Pulmonary artery endothelial cell (primary cell): ENCODE results near the gene CCNJL. TPM values are rescaled to one million over a fixed set of nuclear protein-coding genes. Genes with fewer than 3 reads are reported as not detected.

ENCODE experiments used
- DNase-seq: peaks from one replicate; pipeline ENCODE4 v3.0.0-alpha.2; 2011; ENCODE audit warnings: low read depth, low spot score
- total RNA-seq: library from RNA; depleted of rRNA; stranded (reverse); fragments of >200 nt; gene quantifications from 2 replicates; pipeline ENCODE4 v1.2.3, GENCODE V29; 2014

CCNJL gene
- total RNA-seq, 1 donor from 2014 or later, result 2.7 TPM

GRCh38 chr5:160291467-160291866 is 20.9 kb downstream of the CCNJL start:
- DNase-seq, result no peak

GRCh38 chr5:160290751-160291150 is 21.6 kb downstream of the CCNJL start:
- no peak for DNase-seq

GRCh38 chr5:160289721-160290120 is 22.6 kb downstream of the CCNJL start:
- no peak for DNase-seq

- no peak for DNase-seq
Measured at GRCh38 chr5:160289356-160289651, 23.1 kb downstream of the CCNJL start.

- peak; percentile 24 for DNase-seq
Measured at GRCh38 chr5:160287378-160288051, 24.8 kb downstream of the CCNJL start.

GRCh38 chr5:160286947-160287346 is 25.4 kb downstream of the CCNJL start:
- no peak for DNase-seq

GRCh38 chr5:160285316-160285715 is 27.0 kb downstream of the CCNJL start:
- no peak for DNase-seq

- no peak for DNase-seq
Measured at GRCh38 chr5:160284291-160284873, 28.0 kb downstream of the CCNJL start.

GRCh38 chr5:160281275-160281674 is 31.1 kb downstream of the CCNJL start:
- DNase-seq, result no peak

GRCh38 chr5:160280384-160281095 is 31.8 kb downstream of the CCNJL start:
- DNase-seq, result no peak

GRCh38 chr5:160278343-160278742 is 34.0 kb downstream of the CCNJL start:
- DNase-seq, result no peak

- DNase-seq, result no peak
Measured at GRCh38 chr5:160274483-160274931, 37.9 kb downstream of the CCNJL start.

GRCh38 chr5:160272889-160273288 is 39.5 kb downstream of the CCNJL start:
- DNase-seq, result no peak

- no peak for DNase-seq
Measured at GRCh38 chr5:160272264-160272663, 40.1 kb downstream of the CCNJL start.

- no peak for DNase-seq
Measured at GRCh38 chr5:160271836-160272235, 40.5 kb downstream of the CCNJL start.

- no peak for DNase-seq
Measured at GRCh38 chr5:160271396-160271795, 41.0 kb downstream of the CCNJL start.

GRCh38 chr5:160270704-160271103 is 41.7 kb downstream of the CCNJL start:
- DNase-seq, result no peak

- DNase-seq, result peak; percentile 60
Measured at GRCh38 chr5:160269017-160269416, 43.3 kb downstream of the CCNJL start.

- no peak for DNase-seq
Measured at GRCh38 chr5:160268121-160268520, 44.2 kb downstream of the CCNJL start.

GRCh38 chr5:160266752-160267345 is 45.5 kb downstream of the CCNJL start:
- no peak for DNase-seq

GRCh38 chr5:160266044-160266443 is 46.3 kb downstream of the CCNJL start:
- DNase-seq, result no peak

GRCh38 chr5:160263326-160263855 is 49.0 kb downstream of the CCNJL start:
- no peak for DNase-seq
